ENCODE measurements around the gene ETV4. TPM values are rescaled to one million over a fixed set of nuclear protein-coding genes. Genes with fewer than 3 reads are reported as not detected.

The ETV4 gene
- total RNA-seq, 1 donor from 2014 or later, result 2.2 TPM

GRCh38 chr17:43540821-43541674, 5.1 kb downstream of the ETV4 start:
- Histone ChIP-seq H3K9me3 (no peaks in the 10 kb centered on the region), H3K36me3 (no peaks in the 10 kb centered on the region), H3K4me1 (peaks cover 9% of the 10 kb centered on the region), H3K27ac (no peak overlapping the region), H3K27me3 (ENCODE audit: low read depth) (peaks cover 8% of the 10 kb centered on the region), H3K4me3 (no peak overlapping the region)
- intact Hi-C loops (cut with DNase I), result no loop called here
- ATAC-seq, result no peak
- no peak for TF ChIP-seq CTCF (IDR thresholded peaks at IDR 0.05)
- no peak for DNase-seq

GRCh38 chr17:43536236-43536992, 9.7 kb downstream of the ETV4 start:
- ATAC-seq (no peak), DNase-seq (no peak)
- H3K27ac ChIP-seq, result no peak overlapping the region
- H3K4me1 ChIP-seq, result peaks cover 3% of the 10 kb centered on the region
- TF ChIP-seq CTCF (IDR thresholded peaks at IDR 0.05), result no peak
- H3K4me3 ChIP-seq, result no peak overlapping the region
- no peaks in the 10 kb centered on the region for H3K36me3 ChIP-seq
- intact Hi-C loops (cut with DNase I), result no loop called here
- no peaks in the 10 kb centered on the region for H3K27me3 ChIP-seq (ENCODE audit: low read depth)
- no peaks in the 10 kb centered on the region for H3K9me3 ChIP-seq

GRCh38 chr17:43534909-43535308, 11.2 kb downstream of the ETV4 start:
- no peaks in the 10 kb centered on the region for H3K27me3 ChIP-seq (ENCODE audit: low read depth)
- H3K27ac ChIP-seq, result no peak overlapping the region
- peaks cover 13% of the 10 kb centered on the region for H3K4me1 ChIP-seq
- ATAC-seq, result no peak
- no peaks in the 10 kb centered on the region for H3K9me3 ChIP-seq
- no peaks in the 10 kb centered on the region for H3K36me3 ChIP-seq
- no peak for TF ChIP-seq CTCF (IDR thresholded peaks at IDR 0.05)
- no peak for DNase-seq
- intact Hi-C loops (cut with DNase I), result no loop called here
- H3K4me3 ChIP-seq, result no peak overlapping the region

- Histone ChIP-seq H3K27me3 (ENCODE audit: low read depth) (no peaks in the 10 kb centered on the region), H3K9me3 (no peaks in the 10 kb centered on the region), H3K36me3 (no peaks in the 10 kb centered on the region), H3K4me1 (peaks cover 16% of the 10 kb centered on the region), H3K27ac (no peak overlapping the region), H3K4me3 (no peak overlapping the region)
- intact Hi-C loops (cut with DNase I), result no loop called here
- no peak for DNase-seq
- ATAC-seq, result no peak
- TF ChIP-seq CTCF (IDR thresholded peaks at IDR 0.05), result no peak
These were observed 12.4 kb downstream of the ETV4 start for GRCh38 chr17:43533699-43534098.

- intact Hi-C loops (cut with DNase I), result no loop called here
- Histone ChIP-seq H3K27me3 (ENCODE audit: low read depth) (no peaks in the 10 kb centered on the region), H3K9me3 (no peaks in the 10 kb centered on the region), H3K27ac (no peak overlapping the region), H3K4me3 (no peak overlapping the region), H3K4me1 (peaks cover 16% of the 10 kb centered on the region), H3K36me3 (peaks cover 5% of the 10 kb centered on the region)
- DNase-seq, result no peak
- no peak for TF ChIP-seq CTCF (IDR thresholded peaks at IDR 0.05)
- no peak for ATAC-seq
These were observed 13.6 kb downstream of the ETV4 start for GRCh38 chr17:43532581-43532980.

Data from lower lobe of right lung (tissue), 2 donors.